Ectodermal cell (in vitro differentiated cells): ENCODE data around the gene DAO.

ENCODE experiments used
- H3K27ac ChIP-seq: 2 replicates; pipeline ENCODE4 v1.7.0; 2013; ENCODE audit warnings: mild to moderate bottlenecking, low read depth, low read length; ENCODE audit not compliant: insufficient read depth, poor library complexity, severe bottlenecking
- H3K27me3 ChIP-seq: 2 replicates; pipeline ENCODE4 v1.7.0; 2013; ENCODE audit warnings: mild to moderate bottlenecking, low read length; ENCODE audit not compliant: insufficient read depth, control insufficient read depth, poor library complexity, severe bottlenecking
- H3K36me3 ChIP-seq: one replicate; pipeline ENCODE4 v1.7.0; 2013; ENCODE audit warnings: low read length; ENCODE audit not compliant: control insufficient read depth, insufficient read depth
- H3K4me1 ChIP-seq: one replicate; pipeline ENCODE4 v1.7.0; 2013; ENCODE audit warnings: low read length; ENCODE audit not compliant: control insufficient read depth, insufficient read depth
- H3K4me3 ChIP-seq: 2 replicates; pipeline ENCODE4 v1.7.0; 2013; ENCODE audit warnings: low read depth, low read length, control low read depth; ENCODE audit not compliant: insufficient read depth
- H3K9me3 ChIP-seq: 2 replicates; pipeline ENCODE4 v1.7.0; 2013; ENCODE audit warnings: mild to moderate bottlenecking, low read length, moderate library complexity; ENCODE audit not compliant: control insufficient read depth
- WGBS, 2 experiments: methylation state at CpG; one replicate each; pipeline ENCODE4 v1.1.7; 2013; ENCODE audit warnings: missing lambda C conversion rate in 2 of 2; 5-methylcytosine and 5-hydroxymethylcytosine counted together

The DAO gene

DNA sequence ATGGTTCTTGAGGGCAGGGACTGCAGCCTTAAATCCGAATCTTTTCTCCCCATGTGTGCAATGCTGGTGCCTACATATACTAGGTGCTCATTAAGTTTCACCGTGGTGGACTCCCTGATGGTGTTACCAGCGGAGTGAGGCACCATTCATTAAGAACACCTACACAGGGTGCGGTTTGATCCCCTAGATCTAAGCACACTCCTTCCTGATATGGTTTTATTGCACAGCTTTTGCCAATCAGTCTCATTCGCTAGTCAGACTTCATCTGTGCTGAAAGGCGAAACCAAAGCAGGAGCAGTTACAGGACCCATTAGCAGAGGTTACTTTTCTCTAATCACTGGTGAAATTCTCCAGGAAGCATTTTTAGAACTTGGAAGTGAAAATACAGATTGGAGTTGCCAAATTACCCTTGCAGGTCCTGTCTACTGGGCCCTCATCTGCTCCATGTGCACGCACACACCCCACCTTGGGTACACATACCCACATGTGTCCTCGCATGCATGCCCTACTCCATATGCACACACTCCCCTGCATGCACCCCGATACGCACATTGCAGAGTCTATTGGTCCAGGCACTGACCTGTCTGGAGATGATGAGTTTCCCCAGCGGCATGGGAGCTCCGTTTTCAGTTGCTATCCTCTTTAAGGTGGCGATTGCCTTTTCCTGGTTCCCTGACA lies 58.5 kb downstream of the DAO start:
- 93 to 95% methylated on average over 13 of the region's 13 CpGs for WGBS, 2 experiments
- Histone ChIP-seq H3K4me3 (no peak overlapping the region), H3K27me3 (no peaks in the 10 kb centered on the region), H3K27ac (no peak overlapping the region), H3K9me3 (no peaks in the 10 kb centered on the region), H3K4me1 (no peaks in the 10 kb centered on the region), H3K36me3 (no peaks in the 10 kb centered on the region)

DNA sequence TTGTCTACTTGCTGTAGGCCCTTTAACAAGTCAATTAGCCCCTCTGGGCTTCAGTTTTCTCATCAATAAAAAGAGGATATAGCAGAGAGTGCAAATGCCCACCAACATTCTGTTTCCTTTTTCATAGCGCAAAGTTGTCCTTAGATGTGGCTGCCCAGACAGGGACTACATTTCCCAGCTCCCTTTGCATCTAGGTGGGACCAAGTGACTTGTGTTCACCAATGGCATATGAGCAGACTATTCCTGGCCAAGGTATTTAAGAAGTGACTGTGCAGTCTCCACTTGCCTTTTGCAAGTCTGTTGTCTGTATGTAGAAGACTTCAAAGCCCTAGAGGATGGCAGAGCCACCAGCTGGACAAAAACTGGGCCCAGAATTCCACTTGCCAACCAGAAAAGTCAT lies 59.7 kb downstream of the DAO start:
- Histone ChIP-seq H3K27ac (no peak overlapping the region), H3K27me3 (no peaks in the 10 kb centered on the region), H3K36me3 (no peaks in the 10 kb centered on the region), H3K9me3 (no peaks in the 10 kb centered on the region), H3K4me1 (no peaks in the 10 kb centered on the region), H3K4me3 (no peak overlapping the region)
- WGBS, 2 experiments = 78 to 83% methylated on average over 1 of the region's 1 CpG

DNA sequence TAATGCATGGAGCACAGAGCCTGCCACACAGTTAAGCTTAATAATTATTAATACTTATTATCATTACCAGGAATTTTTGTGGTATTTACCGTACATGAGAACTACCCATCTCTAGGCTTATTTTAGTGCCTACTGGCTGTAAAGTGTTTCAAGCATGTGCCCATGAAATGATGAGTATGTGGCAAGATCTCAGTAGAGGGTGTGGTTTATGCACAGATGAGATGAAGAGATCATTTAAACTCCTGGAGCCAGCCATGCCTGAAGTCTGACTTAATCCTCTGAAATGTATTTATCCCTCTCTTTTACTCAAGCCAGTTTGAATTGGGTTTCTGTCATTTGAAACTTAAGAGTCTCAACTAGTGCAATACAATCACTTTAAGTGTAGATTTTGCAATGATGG lies 60.2 kb downstream of the DAO start:
- Histone ChIP-seq H3K4me1 (no peaks in the 10 kb centered on the region), H3K27me3 (no peaks in the 10 kb centered on the region), H3K4me3 (no peak overlapping the region), H3K27ac (no peak overlapping the region), H3K9me3 (no peaks in the 10 kb centered on the region), H3K36me3 (no peaks in the 10 kb centered on the region)
- 89 to 100% methylated on average over 1 of the region's 1 CpG for WGBS, 2 experiments

DNA sequence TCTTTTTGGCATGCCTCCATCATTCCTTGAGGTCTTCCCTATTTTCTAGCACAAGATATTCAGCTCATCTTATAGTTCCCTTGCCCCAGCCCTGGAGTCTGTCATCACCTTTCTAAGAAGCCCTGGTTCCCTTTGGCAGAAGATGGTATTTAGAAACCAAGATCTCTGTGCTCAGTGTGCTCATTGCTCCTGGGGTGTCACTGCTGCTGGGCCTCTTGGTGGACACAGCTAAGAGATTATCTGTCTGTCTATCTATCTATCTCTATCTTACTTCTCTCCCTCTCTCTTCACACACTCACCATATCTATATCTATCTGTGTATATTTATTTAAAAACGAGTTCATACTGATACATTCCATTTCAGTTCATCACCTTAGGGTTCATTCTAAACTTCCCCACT lies 67.2 kb downstream of the DAO start:
- H3K27me3 ChIP-seq = no peaks in the 10 kb centered on the region
- no peaks in the 10 kb centered on the region for H3K4me1 ChIP-seq
- no peaks in the 10 kb centered on the region for H3K9me3 ChIP-seq
- 20 to 86% methylated on average over 1 of the region's 1 CpG for WGBS, 2 experiments
- H3K27ac ChIP-seq = no peak overlapping the region
- H3K36me3 ChIP-seq = no peaks in the 10 kb centered on the region
- H3K4me3 ChIP-seq = no peak overlapping the region

DNA sequence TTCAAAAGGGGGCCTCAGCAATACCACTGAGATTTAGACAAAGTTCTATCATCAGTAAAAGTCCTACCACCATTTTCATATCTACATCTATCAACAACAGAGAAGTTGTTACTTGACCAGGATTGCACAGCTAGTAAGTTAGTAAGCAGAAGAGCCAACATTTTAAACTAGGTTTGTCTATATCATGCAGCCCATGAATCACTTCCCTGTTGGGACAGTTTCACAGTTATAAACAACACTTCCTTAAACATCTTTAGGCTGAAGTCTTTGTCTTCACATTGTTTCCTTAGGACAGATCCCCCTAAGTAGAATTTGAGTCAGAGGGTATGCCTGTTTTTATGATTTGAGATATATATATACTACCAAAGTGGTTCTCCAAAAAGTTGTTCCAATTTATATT lies 68.5 kb downstream of the DAO start:
- Histone ChIP-seq H3K9me3 (no peaks in the 10 kb centered on the region), H3K4me3 (no peak overlapping the region), H3K4me1 (no peaks in the 10 kb centered on the region), H3K36me3 (no peaks in the 10 kb centered on the region), H3K27me3 (no peaks in the 10 kb centered on the region), H3K27ac (no peak overlapping the region)

DNA sequence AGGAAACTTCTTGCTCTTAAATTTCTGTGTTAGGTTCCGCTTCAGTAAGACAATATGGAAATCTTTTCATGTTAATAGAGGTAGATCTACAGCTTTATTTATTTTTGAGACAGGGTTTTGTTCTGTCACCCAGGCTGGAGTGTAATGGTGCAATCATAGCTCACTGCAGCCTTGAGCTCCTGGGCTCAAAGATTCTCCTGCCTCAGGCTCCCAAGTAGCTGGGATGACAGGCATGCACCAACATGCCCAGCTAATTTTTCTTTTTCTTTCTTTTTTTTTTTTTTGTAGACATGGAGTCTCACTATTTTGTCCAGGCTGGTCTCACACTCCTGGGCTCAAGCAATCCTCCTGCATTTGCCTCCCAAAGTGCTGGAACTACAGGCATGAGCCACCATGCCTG lies 70.1 kb downstream of the DAO start:
- no peak overlapping the region for H3K27ac ChIP-seq
- H3K27me3 ChIP-seq = no peaks in the 10 kb centered on the region
- H3K4me3 ChIP-seq = no peak overlapping the region
- H3K9me3 ChIP-seq = no peaks in the 10 kb centered on the region
- WGBS, 2 experiments = 97 to 100% methylated on average over 1 of the region's 1 CpG
- H3K36me3 ChIP-seq = no peaks in the 10 kb centered on the region
- H3K4me1 ChIP-seq = no peaks in the 10 kb centered on the region
